ENCODE results near the gene RABGAP1L. TPM values are rescaled to one million over a fixed set of nuclear protein-coding genes. Genes with fewer than 3 reads are reported as not detected.

RABGAP1L gene
- total RNA-seq, 1 donor from 2014 or later: 30.3 TPM

DNA sequence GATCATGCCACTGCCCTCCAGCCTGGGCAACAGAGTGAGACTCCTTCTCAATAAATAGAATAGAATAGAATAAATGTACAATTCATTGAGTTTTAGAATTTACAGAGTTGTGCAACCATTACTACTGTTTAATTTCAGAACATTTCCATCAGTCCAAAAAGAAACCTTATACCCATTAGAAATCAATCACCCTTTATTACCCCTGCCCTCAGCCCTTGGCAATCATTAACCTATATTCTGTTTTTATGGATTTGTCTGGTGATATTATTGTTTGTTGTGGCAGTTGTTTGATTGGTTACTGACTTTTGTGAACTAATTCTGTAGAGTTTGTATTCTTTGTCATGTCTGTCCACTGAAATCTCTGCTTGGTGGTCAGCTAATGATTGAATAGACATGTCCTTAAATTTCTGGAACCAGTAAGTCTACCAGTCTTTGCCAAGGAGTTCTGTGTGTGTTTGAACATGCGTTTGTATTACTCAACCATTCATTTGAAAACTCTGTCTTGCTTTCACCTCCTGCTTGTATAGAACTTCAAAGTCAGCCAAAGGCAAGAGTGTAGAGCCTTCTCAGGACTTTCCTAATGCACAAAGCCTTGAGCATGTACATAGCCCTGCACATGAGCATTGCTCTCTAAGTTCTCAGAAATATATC lies 497.2 kb downstream of the RABGAP1L start:
- H3K4me3 ChIP-seq (ENCODE audit: low read length in 3 of 3): no peak overlapping the region
- no peak overlapping the region for H3K27ac ChIP-seq (ENCODE audit: low read depth, low read length)
- H3K9ac ChIP-seq (ENCODE audit: low read depth in 1 of 3, low read length in 3 of 3): no peak overlapping the region
- H3K9me3 ChIP-seq (ENCODE audit: control insufficient read depth in 3 of 3, low read length in 3 of 3): no peaks in the 10 kb centered on the region
- no peaks in the 10 kb centered on the region for H3K27me3 ChIP-seq (ENCODE audit: control insufficient read depth in 3 of 3, insufficient read depth in 3 of 3, low read length in 3 of 3)
- H3K36me3 ChIP-seq (ENCODE audit: control insufficient read depth in 3 of 3, insufficient read depth in 3 of 3, low read length in 3 of 3): no peaks in the 10 kb centered on the region
- no peaks in the 10 kb centered on the region for H3K4me1 ChIP-seq (ENCODE audit: control insufficient read depth in 3 of 3, insufficient read depth in 3 of 3, low read length in 3 of 3)

- no peak overlapping the region for H3K9ac ChIP-seq (ENCODE audit: low read depth in 1 of 3, low read length in 3 of 3)
- H3K9me3 ChIP-seq (ENCODE audit: control insufficient read depth in 3 of 3, low read length in 3 of 3): no peaks in the 10 kb centered on the region
- H3K27ac ChIP-seq (ENCODE audit: low read depth, low read length): no peak overlapping the region
- H3K27me3 ChIP-seq (ENCODE audit: control insufficient read depth in 3 of 3, insufficient read depth in 3 of 3, low read length in 3 of 3): no peaks in the 10 kb centered on the region
- no peak overlapping the region for H3K4me3 ChIP-seq (ENCODE audit: low read length in 3 of 3)
- H3K4me1 ChIP-seq (ENCODE audit: control insufficient read depth in 3 of 3, insufficient read depth in 3 of 3, low read length in 3 of 3): no peaks in the 10 kb centered on the region
- H3K36me3 ChIP-seq (ENCODE audit: control insufficient read depth in 3 of 3, insufficient read depth in 3 of 3, low read length in 3 of 3): no peaks in the 10 kb centered on the region
Observed at GRCh38 chr1:174657411-174657810, 498.1 kb downstream of the RABGAP1L start.

DNA sequence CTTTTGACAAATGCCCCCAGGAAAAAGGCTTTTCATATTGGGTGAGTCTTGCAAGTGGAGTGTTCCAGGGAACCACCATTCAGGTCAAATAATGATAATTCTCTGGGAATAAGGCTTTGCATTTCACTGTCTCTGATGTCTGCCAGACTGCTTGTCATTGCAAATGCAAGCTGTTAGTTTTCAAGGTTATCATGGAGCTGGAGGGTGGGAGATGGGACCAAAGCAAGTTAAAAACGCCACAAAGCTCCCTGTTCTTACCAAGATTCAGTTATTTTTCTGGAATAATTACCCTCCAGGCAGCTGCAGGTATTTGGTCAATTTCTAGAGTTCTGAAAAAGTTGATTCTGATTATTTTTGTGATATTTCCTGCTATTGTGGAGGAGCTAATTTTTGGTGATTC lies 498.6 kb downstream of the RABGAP1L start:
- H3K9ac ChIP-seq (ENCODE audit: low read depth in 1 of 3, low read length in 3 of 3): no peak overlapping the region
- no peaks in the 10 kb centered on the region for H3K36me3 ChIP-seq (ENCODE audit: control insufficient read depth in 3 of 3, insufficient read depth in 3 of 3, low read length in 3 of 3)
- H3K27ac ChIP-seq (ENCODE audit: low read depth, low read length): no peak overlapping the region
- no peak overlapping the region for H3K4me3 ChIP-seq (ENCODE audit: low read length in 3 of 3)
- H3K4me1 ChIP-seq (ENCODE audit: control insufficient read depth in 3 of 3, insufficient read depth in 3 of 3, low read length in 3 of 3): no peaks in the 10 kb centered on the region
- no peaks in the 10 kb centered on the region for H3K9me3 ChIP-seq (ENCODE audit: control insufficient read depth in 3 of 3, low read length in 3 of 3)
- H3K27me3 ChIP-seq (ENCODE audit: control insufficient read depth in 3 of 3, insufficient read depth in 3 of 3, low read length in 3 of 3): no peaks in the 10 kb centered on the region

DNA sequence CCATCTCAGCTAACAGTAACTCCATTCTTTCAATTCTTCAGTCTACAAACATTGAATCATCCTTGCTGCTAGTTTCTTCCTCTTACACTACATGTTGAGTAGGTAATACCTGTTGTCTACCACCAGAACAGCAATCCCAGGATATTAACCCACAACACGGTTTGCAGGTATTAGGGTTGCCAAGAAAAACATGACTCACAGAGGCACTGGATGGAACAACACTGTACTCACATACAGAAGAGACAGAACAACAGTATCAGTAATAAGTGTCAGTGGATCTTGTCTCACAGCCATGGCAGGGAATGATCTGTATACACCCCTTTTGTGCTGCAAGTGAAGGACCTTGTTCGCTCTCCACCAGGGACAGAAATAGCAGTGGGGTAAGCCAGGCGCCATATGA lies 500.5 kb downstream of the RABGAP1L start:
- Histone ChIP-seq H3K9me3 (ENCODE audit: control insufficient read depth in 3 of 3, low read length in 3 of 3) (no peaks in the 10 kb centered on the region), H3K4me1 (ENCODE audit: control insufficient read depth in 3 of 3, insufficient read depth in 3 of 3, low read length in 3 of 3) (no peaks in the 10 kb centered on the region), H3K9ac (ENCODE audit: low read depth in 1 of 3, low read length in 3 of 3) (no peak overlapping the region), H3K4me3 (ENCODE audit: low read length in 3 of 3) (no peak overlapping the region), H3K27me3 (ENCODE audit: control insufficient read depth in 3 of 3, insufficient read depth in 3 of 3, low read length in 3 of 3) (no peaks in the 10 kb centered on the region), H3K27ac (ENCODE audit: low read depth, low read length) (no peak overlapping the region), H3K36me3 (ENCODE audit: control insufficient read depth in 3 of 3, insufficient read depth in 3 of 3, low read length in 3 of 3) (no peaks in the 10 kb centered on the region)

- Histone ChIP-seq H3K9ac (ENCODE audit: low read depth in 1 of 3, low read length in 3 of 3) (no peak overlapping the region), H3K27ac (ENCODE audit: low read depth, low read length) (no peak overlapping the region), H3K9me3 (ENCODE audit: control insufficient read depth in 3 of 3, low read length in 3 of 3) (no peaks in the 10 kb centered on the region), H3K4me1 (ENCODE audit: control insufficient read depth in 3 of 3, insufficient read depth in 3 of 3, low read length in 3 of 3) (no peaks in the 10 kb centered on the region), H3K36me3 (ENCODE audit: control insufficient read depth in 3 of 3, insufficient read depth in 3 of 3, low read length in 3 of 3) (no peaks in the 10 kb centered on the region), H3K27me3 (ENCODE audit: control insufficient read depth in 3 of 3, insufficient read depth in 3 of 3, low read length in 3 of 3) (no peaks in the 10 kb centered on the region), H3K4me3 (ENCODE audit: low read length in 3 of 3) (no peak overlapping the region)
Observed at GRCh38 chr1:174660476-174660875, 501.2 kb downstream of the RABGAP1L start.

DNA sequence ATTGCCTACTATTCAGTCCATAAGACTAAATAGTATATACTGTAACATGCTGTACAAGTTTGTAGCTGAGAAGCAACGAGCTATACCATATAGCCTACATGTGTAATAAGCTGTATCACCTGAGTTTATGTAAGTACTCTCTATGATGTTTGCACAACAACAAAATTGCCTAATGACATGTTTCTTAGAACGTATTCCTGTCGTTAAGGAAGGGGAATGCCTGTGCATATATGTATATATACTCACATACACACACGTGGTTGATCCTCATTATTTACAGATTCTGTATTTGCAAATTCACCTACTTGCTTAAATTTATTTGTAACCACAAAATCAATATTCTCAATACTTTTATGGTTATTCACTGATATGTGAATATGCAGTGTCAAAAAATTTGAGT lies 504.0 kb downstream of the RABGAP1L start:
- Histone ChIP-seq H3K36me3 (ENCODE audit: control insufficient read depth in 3 of 3, insufficient read depth in 3 of 3, low read length in 3 of 3) (no peaks in the 10 kb centered on the region), H3K9ac (ENCODE audit: low read depth in 1 of 3, low read length in 3 of 3) (no peak overlapping the region), H3K27me3 (ENCODE audit: control insufficient read depth in 3 of 3, insufficient read depth in 3 of 3, low read length in 3 of 3) (no peaks in the 10 kb centered on the region), H3K9me3 (ENCODE audit: control insufficient read depth in 3 of 3, low read length in 3 of 3) (peaks cover 0 to 3% (median 3%) of the 10 kb centered on the region in 3 donors), H3K4me3 (ENCODE audit: low read length in 3 of 3) (no peak overlapping the region), H3K4me1 (ENCODE audit: control insufficient read depth in 3 of 3, insufficient read depth in 3 of 3, low read length in 3 of 3) (no peaks in the 10 kb centered on the region), H3K27ac (ENCODE audit: low read depth, low read length) (no peak overlapping the region)

GRCh38 chr1:174666248-174666647 lies 506.9 kb downstream of the RABGAP1L start:
- Histone ChIP-seq H3K4me3 (ENCODE audit: low read length in 3 of 3) (no peak overlapping the region), H3K36me3 (ENCODE audit: control insufficient read depth in 3 of 3, insufficient read depth in 3 of 3, low read length in 3 of 3) (no peaks in the 10 kb centered on the region), H3K27me3 (ENCODE audit: control insufficient read depth in 3 of 3, insufficient read depth in 3 of 3, low read length in 3 of 3) (no peaks in the 10 kb centered on the region), H3K9me3 (ENCODE audit: control insufficient read depth in 3 of 3, low read length in 3 of 3) (peaks cover 0 to 5% (median 3%) of the 10 kb centered on the region in 3 donors), H3K9ac (ENCODE audit: low read depth in 1 of 3, low read length in 3 of 3) (no peak overlapping the region), H3K27ac (ENCODE audit: low read depth, low read length) (no peak overlapping the region), H3K4me1 (ENCODE audit: control insufficient read depth in 3 of 3, insufficient read depth in 3 of 3, low read length in 3 of 3) (no peaks in the 10 kb centered on the region)

DNA sequence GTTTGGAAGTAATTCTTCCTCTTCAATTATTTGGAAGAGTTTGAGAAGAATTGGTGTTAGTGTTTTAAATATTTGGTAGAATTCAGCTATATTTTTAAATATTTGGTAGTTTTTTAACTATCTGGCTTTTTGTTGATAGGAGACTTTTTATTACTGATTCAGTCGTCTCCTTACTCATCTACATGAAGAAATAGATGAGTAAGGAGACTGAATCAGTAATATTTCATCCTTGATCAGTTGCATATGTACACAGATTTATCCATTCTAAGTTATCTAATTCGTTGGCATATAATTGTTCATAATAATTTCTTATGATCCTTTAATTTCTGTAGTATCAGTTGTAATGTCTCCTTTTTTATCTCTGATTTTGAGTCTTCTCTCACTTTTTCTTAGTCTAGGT lies 512.5 kb downstream of the RABGAP1L start:
- Histone ChIP-seq H3K4me3 (ENCODE audit: low read length in 3 of 3) (no peak overlapping the region), H3K27me3 (ENCODE audit: control insufficient read depth in 3 of 3, insufficient read depth in 3 of 3, low read length in 3 of 3) (no peaks in the 10 kb centered on the region), H3K36me3 (ENCODE audit: control insufficient read depth in 3 of 3, insufficient read depth in 3 of 3, low read length in 3 of 3) (no peaks in the 10 kb centered on the region), H3K9me3 (ENCODE audit: control insufficient read depth in 3 of 3, low read length in 3 of 3) (peaks cover 0 to 5% (median 3%) of the 10 kb centered on the region in 3 donors), H3K4me1 (ENCODE audit: control insufficient read depth in 3 of 3, insufficient read depth in 3 of 3, low read length in 3 of 3) (no peaks in the 10 kb centered on the region), H3K9ac (ENCODE audit: low read depth in 1 of 3, low read length in 3 of 3) (no peak overlapping the region), H3K27ac (ENCODE audit: low read depth, low read length) (no peak overlapping the region)

- H3K36me3 ChIP-seq (ENCODE audit: control insufficient read depth in 3 of 3, insufficient read depth in 3 of 3, low read length in 3 of 3): no peaks in the 10 kb centered on the region
- H3K4me3 ChIP-seq (ENCODE audit: low read length in 3 of 3): no peak overlapping the region
- H3K9ac ChIP-seq (ENCODE audit: low read depth in 1 of 3, low read length in 3 of 3): no peak overlapping the region
- no peak overlapping the region for H3K27ac ChIP-seq (ENCODE audit: low read depth, low read length)
- no peaks in the 10 kb centered on the region for H3K9me3 ChIP-seq (ENCODE audit: control insufficient read depth in 3 of 3, low read length in 3 of 3)
- H3K4me1 ChIP-seq (ENCODE audit: control insufficient read depth in 3 of 3, insufficient read depth in 3 of 3, low read length in 3 of 3): no peaks in the 10 kb centered on the region
- no peaks in the 10 kb centered on the region for H3K27me3 ChIP-seq (ENCODE audit: control insufficient read depth in 3 of 3, insufficient read depth in 3 of 3, low read length in 3 of 3)
Observed at GRCh38 chr1:174676856-174677255, 517.5 kb downstream of the RABGAP1L start.

GRCh38 chr1:174678657-174679056 lies 519.3 kb downstream of the RABGAP1L start:
- H3K9ac ChIP-seq (ENCODE audit: low read depth in 1 of 3, low read length in 3 of 3): no peak overlapping the region
- no peaks in the 10 kb centered on the region for H3K36me3 ChIP-seq (ENCODE audit: control insufficient read depth in 3 of 3, insufficient read depth in 3 of 3, low read length in 3 of 3)
- H3K27ac ChIP-seq (ENCODE audit: low read depth, low read length): no peak overlapping the region
- no peak overlapping the region for H3K4me3 ChIP-seq (ENCODE audit: low read length in 3 of 3)
- no peaks in the 10 kb centered on the region for H3K9me3 ChIP-seq (ENCODE audit: control insufficient read depth in 3 of 3, low read length in 3 of 3)
- H3K27me3 ChIP-seq (ENCODE audit: control insufficient read depth in 3 of 3, insufficient read depth in 3 of 3, low read length in 3 of 3): no peaks in the 10 kb centered on the region
- no peaks in the 10 kb centered on the region for H3K4me1 ChIP-seq (ENCODE audit: control insufficient read depth in 3 of 3, insufficient read depth in 3 of 3, low read length in 3 of 3)

Data from skeletal muscle tissue (tissue), 4 donors.